HG03060 (cell line): ENCODE results near the gene ZNF688.
"Not testable (repeated sequence)": the region's sequence is repeated elsewhere in the genome, so short reads cannot be mapped to it uniquely, and the experiment has no call there.

Experiments
- ATAC-seq: cut with Tn5 transposase; IDR thresholded peaks from one replicate; pipeline ENCODE4 v1.9.1; 2021; ENCODE audit warnings: low read depth, moderate number of reproducible peaks; ENCODE audit not compliant: unreplicated experiment

The ZNF688 gene

GRCh38 chr16:30571445-30572322 is at the start of gene ZNF688:
Gene ZNF688 (minus strand): TSS chr16:30571714. CDS start chr16:30571629, 85 bp downstream.
- ATAC-seq: peak; percentile 63

DNA sequence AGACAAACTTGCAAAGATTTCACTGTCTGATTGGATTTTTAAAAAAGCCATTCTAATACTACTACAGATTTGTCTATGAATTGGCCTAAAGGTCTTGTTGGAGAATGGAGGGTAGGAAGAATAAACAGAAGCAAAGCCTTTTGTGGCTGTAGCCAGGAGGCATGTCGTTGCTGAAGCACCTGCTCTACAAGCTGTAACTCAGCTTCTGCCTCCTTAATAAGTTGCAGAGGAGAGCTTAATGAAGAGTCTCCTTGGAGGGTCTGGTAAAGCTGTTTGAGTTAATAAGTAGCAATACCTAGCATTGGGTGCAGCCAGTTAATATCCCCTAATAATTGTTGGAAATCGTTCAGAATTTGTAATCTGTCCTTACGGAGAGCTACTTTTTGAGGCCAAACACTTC is 48.7 kb upstream of the ZNF688 start:
- no peak for ATAC-seq

- no peak for ATAC-seq
Observed at GRCh38 chr16:30619638-30620037, 48.1 kb upstream of the ZNF688 start.

GRCh38 chr16:30619202-30619601 is 47.7 kb upstream of the ZNF688 start:
- ATAC-seq: no peak

GRCh38 chr16:30615358-30616091 is 44.0 kb upstream of the ZNF688 start:
- no peak for ATAC-seq

DNA sequence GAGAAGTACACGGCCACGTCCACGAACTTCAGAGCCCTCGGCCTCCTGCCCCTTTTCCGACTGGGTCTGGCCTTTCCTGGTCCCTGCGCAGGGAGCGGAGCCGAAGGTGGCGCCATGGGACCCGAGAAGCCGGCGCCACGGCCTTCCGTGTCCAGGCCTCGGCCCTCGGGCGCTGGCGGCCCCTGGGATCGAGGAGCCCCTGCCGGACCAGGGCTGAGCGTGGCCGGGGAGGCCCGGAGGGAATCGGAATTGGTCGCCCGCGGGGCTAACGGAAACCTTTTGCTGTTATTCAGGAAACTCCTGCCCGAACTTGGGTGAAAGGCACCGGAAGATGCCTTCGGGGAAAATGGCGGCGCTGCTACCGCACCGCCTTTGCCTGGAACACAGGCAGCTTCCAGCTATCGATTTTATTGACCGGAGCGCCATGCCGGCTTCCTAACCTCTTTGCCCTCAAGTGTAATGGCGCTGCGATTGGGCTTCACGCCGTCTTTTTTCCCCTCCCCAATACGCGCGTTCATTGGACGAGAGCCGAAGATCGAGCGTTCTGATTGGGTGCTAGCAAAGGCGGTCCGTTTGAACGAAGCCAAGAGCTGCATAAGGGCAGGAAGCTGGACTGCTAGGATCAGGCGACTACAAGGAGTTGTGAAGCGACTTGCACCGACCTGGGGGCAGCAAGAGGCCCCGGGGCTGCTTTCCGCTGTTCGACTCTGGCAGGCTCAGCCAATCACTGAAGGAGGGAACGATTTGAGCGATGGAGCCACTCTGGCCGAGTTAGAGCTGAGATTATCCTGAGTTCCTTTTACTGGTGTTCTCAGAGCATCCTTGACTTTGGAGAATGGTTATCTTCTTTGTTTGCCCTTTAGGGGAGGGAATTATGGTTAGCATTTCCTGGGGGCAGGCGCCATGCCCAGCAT is 38.7 kb upstream of the ZNF688 start, which contains the start of gene ZNF689:
TSS of gene ZNF689 (minus strand) at position 464 of the 914 bp plus-strand sequence. CDS start at position 116, 348 bp downstream.
- peak; percentile 66 for ATAC-seq

- peak; percentile 8 for ATAC-seq
Observed at GRCh38 chr16:30609002-30609925, 37.8 kb upstream of the ZNF688 start.

GRCh38 chr16:30606004-30606403 is 34.5 kb upstream of the ZNF688 start:
- no peak for ATAC-seq

DNA sequence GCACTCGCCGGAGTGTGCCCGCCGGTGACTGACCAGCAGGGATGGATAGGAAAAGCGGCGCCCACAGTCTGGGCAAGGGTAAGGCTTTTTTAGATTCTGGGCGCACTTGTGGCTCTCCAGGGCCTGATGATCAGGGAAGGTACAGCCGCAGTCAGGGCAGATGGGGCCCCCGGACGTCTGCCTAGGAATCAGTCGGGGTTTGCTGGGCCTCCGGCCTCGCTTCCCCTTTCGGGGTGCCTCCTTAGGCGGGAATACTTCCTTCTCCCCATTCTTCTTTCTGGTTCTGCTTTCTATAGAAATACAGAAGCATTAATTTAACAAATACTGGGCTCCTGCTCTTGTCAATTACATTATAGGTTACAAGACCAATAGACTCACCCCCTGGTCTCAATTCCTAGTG is 33.6 kb upstream of the ZNF688 start:
- ATAC-seq: no peak

GRCh38 chr16:30604316-30604947 is 32.9 kb upstream of the ZNF688 start:
- ATAC-seq: no peak

GRCh38 chr16:30603945-30604315 is 32.4 kb upstream of the ZNF688 start:
- ATAC-seq: no peak

DNA sequence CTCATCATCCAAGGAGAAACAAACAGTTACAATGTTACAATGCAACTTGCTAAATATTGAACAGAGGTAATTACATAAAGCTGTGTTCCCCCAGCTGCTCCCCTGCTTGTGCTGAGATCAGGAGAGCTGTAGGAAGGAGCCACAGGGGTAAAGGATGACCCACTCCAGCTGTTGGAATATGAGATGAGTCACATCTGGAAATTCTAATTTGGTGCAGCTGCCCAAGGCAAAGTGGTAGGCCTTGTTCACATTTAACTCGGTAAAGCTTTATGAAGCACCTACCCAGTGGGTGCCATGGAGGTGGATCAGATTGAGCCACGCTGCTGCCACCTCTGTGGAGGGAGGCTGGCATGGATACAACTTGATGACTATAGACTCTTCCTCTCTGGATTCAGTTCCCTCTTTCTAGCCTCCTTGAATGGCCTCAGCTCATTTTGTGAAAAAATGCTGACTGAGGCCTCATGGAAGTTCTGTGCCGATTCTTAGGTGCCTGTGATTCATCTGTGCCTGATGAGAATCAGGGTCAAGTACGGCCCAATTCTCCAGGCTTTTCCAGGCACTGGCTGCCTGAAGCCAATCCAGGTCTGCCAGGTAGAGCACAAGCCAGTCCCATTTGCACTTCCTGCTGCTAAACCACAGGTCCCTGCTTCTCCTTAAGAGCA is 31.2 kb upstream of the ZNF688 start:
- no peak for ATAC-seq

DNA sequence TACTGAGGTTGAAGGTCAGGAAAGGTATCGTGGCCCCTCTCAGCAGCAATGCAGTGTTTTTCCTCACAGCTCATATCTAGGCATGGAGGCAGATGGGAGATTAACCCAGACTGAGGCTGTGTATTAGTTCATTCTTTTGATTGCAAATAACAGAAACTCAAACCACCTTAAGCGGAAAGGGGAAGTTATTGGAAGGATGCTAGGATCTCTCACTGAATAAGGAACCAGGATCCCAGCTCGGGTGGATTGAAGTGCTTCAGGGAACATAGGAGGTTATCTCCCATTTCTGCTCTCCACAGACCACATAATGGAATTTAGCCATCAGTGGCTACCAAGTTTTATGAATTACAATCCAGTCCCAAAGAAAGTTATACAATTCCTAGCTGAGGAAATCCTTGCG is 30.5 kb upstream of the ZNF688 start:
- no peak for ATAC-seq

- no peak for ATAC-seq
Observed at GRCh38 chr16:30600929-30601328, 29.4 kb upstream of the ZNF688 start.

- ATAC-seq: no peak
Observed at GRCh38 chr16:30600215-30600614, 28.7 kb upstream of the ZNF688 start.

- ATAC-seq: no peak
Observed at GRCh38 chr16:30592871-30593270, 21.4 kb upstream of the ZNF688 start.

DNA sequence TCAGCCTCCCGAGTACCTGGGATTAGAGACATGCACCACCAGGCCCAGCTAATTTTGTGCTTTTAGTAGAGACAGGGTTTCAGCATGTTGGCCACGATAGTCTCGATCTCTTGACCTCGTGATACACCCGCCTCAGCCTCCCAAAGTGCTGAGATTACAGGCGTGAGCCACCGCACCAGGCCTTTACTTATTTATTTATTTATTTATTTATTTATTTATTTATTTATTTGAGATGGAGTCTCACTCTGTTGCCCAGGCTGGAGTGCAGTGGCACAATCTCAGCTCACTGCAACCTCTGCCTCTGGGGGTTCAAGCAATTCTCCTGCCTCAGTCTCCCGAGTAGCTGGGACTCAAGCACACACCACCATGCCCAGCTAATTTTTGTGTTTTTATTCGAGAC is 19.4 kb upstream of the ZNF688 start:
- ATAC-seq: not testable (repeated sequence)

GRCh38 chr16:30589582-30589981 is 18.1 kb upstream of the ZNF688 start:
- ATAC-seq: not testable (repeated sequence)

DNA sequence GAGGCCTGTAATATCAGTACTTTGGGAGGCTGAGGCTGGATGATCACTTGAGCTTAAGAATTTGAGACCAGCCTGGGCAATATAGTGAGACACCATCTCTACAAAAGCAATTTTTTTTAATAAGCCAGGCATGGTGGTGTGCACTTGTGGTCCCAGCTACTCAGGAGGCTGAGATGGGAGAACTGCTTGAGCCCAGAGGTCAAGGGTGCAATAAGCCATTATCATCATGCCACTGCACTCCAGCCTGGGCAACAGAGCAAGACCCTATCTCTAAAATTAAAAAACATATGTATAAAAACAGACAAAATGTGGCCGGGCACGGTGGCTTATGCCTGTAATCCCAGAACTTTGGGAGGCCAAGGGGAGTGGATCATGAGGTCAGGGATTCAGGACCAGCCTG is 17.1 kb upstream of the ZNF688 start:
- ATAC-seq: no peak
